HG02981 (cell line): ENCODE measurements around the gene GRIPAP1.
"Not testable (repeated sequence)": the region's sequence is repeated elsewhere in the genome, so short reads cannot be mapped to it uniquely, and the experiment has no call there.

Experiments
- ATAC-seq: cut with Tn5 transposase; IDR thresholded peaks from one replicate; pipeline ENCODE4 v1.9.1; 2021; ENCODE audit warnings: mild to moderate bottlenecking, moderate library complexity; ENCODE audit not compliant: unreplicated experiment

Gene GRIPAP1

DNA sequence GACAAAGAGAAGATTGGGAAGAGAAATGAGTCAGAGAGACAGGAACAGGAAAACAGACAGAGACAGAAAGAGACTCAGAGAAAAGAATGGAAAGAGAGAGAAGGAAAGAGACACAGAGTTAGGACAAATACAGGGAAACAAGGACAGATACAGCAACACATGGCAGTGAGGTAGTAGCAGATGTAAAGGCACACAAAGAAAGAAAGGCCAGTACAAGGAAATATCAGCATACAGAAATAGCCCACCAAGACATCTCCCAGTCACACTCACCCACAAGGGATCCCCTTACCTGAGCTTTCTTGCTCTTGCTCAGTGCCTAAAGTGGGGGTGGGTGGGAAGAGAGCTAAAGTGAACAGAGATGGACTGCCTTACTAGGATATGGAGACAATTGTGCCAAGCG lies 4.2 kb downstream of the GRIPAP1 start:
- ATAC-seq = no peak

GRCh38 chrX:48997455-48997854 lies 4.6 kb downstream of the GRIPAP1 start:
- no peak for ATAC-seq

- ATAC-seq = no peak
These were observed 5.1 kb downstream of the GRIPAP1 start for GRCh38 chrX:48996969-48997368.

DNA sequence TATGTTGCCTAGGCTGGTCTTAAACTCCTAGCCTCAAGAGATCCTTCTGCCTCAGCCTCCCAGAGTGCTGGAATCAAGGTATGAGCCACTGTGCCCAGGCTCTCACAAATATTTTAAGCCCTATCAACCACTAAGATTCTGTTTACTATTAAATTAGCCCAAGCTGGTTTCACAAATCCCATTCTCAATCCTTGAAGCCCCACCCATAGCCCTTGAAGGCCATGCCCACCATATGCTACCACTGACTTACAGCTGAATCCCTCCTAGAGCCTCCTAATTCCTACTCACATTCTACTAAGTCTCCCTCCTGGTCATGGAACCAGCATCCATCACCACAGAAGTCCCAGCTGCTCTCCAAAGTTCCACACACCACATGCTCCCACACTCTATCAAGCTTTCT lies 9.7 kb downstream of the GRIPAP1 start:
- ATAC-seq = no peak

DNA sequence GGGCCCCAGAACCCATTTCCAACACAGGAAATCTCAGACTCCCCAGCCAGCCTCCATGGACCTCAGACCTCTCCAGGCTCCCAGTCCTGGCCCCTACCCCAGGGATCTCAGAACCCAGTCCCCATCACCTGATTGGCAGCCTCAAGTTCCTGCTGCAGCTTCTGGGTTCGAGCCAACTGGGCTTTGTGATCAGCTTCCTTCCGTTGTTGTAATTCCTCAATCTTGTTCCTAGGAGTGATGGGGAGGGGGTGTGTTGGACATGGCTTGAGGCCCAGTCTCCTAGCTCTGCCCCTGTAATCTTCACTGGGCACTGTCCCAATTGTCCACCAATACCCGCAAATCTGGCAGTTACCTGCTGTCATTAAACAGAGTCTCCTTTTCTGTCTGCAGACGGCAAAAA lies 12.6 kb downstream of the GRIPAP1 start:
- ATAC-seq = no peak

- no peak for ATAC-seq
These were observed 18.2 kb downstream of the GRIPAP1 start for GRCh38 chrX:48983896-48984295.

- no peak for ATAC-seq
These were observed 19.0 kb downstream of the GRIPAP1 start for GRCh38 chrX:48983081-48983480.

GRCh38 chrX:48981178-48981577 lies 20.9 kb downstream of the GRIPAP1 start:
- no peak for ATAC-seq

DNA sequence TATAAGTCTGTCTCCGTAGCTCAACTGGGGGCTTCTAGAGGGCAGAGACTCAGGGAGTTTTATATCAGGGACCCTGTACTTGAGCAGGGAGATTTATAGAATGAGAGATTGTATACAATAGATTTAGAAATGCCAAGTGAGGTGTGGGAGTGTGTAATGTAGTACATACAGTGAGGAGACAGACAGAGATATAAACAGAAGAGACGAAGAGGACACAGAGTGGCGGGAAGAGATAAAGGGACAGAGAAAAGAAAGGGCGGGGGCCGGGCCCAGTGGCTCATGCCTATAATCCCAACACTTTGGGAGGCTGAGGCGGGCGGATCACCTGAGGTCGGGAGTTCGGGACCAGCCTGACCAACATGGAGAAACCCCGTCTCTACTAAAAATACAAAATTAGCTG lies 21.7 kb downstream of the GRIPAP1 start:
- ATAC-seq = not testable (repeated sequence)

DNA sequence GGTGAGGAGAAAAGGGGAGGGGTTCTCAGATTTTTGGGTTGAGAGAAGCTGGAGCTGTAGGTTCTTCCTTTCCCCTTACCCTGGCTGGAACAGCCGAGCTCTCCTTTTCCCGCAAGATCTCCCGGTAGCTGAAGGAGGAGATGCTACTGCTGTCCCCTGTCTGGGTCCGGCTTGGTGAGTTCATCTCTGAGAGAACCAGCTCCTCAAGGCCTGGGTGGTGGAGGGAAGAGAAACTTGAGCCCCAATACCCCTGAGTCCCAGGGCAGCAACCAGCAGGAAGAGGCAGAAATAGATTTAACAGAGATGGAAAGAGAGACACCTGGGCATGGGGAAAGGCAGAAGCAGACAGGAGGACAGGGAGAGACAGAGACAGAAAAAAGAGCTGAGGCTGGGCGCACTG lies 23.8 kb downstream of the GRIPAP1 start:
- ATAC-seq = no peak

- ATAC-seq = no peak
These were observed 26.0 kb downstream of the GRIPAP1 start for GRCh38 chrX:48976086-48976485.

DNA sequence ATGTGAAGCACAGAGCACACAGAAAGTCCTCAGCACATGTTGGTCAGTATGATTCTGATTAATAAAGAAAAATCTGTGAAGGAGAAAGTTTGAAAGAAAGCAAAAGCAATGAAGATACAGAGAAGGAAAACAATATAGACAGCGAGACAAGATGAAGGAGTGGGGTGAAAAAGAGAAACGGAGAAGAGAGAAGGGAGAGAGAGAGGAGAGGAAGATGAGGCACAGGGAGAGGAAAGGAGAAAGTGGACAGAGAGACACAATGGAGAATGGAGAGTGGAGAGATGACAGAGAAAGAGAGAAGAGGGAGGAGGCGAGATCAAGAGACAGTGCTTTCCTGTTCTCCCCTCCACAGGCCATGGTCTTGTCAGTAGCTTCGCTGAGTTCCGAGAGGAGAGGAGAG lies 26.5 kb downstream of the GRIPAP1 start:
- ATAC-seq = no peak

DNA sequence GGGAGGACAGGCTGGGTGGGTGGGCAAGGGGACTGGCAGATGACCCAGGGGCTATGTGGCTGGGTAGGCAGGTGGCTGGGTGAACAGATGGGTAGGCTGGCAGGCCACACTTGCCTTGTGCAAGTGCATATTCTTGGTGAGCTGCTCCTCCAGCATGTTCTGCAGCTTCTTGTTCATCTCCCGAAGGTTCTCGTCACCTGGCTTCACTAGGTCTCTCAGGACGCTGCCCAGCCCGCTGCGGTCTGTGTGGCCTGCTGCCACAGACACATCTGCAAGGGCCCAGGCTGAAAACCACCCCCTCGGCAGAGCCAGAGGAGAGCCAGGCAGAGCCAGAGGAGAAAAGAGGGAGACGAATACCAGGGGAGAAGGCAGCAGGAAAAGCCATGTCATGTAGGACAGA lies 27.0 kb downstream of the GRIPAP1 start:
- ATAC-seq = no peak

DNA sequence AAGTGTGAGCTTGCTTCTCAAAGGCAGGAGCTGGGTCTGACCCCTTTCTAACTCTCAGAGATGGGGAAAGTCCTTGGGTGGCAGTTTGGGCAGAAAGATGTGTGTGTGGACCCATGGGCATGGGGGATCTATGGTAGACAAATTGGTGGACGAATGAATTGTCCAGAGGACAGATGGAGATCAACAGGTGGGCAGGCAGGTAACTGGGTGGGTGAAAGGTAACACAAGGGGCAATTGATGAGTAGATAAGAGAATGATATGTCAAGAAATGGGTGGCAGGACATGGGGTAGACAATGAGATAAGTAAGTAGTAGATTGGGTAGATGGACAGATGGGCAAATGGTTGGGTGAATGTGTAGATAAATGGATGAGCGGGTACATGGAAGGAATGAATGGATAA lies 27.5 kb downstream of the GRIPAP1 start:
- no peak for ATAC-seq

- ATAC-seq = no peak
These were observed 28.0 kb downstream of the GRIPAP1 start for GRCh38 chrX:48974033-48974432.

DNA sequence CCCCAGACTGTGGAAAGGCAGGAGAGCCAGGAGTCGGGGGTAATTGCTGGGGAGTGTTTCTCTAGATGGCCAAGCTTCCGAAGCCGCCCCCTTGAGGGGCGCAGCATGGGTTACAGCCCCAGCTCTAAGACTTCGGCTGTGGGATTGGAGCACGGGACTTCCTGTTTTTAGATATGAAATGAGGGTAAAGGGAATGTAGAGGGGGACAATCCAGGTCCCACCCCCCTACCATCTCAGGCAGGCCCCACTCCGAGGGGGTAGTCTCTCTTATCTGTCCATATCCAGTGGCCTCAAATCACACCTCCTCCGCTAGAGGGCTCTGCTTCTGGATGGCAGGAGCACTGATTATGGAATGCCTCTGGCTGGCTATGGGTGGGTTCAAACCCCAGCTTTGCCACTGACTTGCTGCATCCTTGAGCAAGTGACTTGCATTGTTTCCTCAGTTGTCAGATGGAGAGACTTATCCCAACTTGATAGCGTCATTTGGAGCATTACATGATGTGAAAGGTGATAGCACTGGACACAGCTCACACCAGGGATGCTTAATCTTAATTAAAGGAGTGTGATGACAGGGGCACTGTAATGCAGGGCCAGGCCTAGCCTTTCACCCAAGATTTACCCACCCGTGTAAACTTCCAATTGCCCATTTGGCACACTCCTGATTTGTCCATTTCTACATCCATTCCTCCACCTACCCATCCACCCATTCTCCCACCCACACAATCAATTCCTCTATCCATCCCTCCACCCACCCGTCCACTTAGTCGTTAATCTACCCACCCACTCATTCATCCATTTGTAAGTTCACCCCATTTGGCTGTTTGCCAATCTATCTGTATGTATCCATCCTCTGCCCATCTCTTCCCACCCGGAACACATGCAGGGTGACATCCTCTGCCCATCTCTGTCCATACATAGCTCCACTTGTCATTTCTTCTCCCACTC lies 29.6 kb downstream of the GRIPAP1 start:
- no peak for ATAC-seq

DNA sequence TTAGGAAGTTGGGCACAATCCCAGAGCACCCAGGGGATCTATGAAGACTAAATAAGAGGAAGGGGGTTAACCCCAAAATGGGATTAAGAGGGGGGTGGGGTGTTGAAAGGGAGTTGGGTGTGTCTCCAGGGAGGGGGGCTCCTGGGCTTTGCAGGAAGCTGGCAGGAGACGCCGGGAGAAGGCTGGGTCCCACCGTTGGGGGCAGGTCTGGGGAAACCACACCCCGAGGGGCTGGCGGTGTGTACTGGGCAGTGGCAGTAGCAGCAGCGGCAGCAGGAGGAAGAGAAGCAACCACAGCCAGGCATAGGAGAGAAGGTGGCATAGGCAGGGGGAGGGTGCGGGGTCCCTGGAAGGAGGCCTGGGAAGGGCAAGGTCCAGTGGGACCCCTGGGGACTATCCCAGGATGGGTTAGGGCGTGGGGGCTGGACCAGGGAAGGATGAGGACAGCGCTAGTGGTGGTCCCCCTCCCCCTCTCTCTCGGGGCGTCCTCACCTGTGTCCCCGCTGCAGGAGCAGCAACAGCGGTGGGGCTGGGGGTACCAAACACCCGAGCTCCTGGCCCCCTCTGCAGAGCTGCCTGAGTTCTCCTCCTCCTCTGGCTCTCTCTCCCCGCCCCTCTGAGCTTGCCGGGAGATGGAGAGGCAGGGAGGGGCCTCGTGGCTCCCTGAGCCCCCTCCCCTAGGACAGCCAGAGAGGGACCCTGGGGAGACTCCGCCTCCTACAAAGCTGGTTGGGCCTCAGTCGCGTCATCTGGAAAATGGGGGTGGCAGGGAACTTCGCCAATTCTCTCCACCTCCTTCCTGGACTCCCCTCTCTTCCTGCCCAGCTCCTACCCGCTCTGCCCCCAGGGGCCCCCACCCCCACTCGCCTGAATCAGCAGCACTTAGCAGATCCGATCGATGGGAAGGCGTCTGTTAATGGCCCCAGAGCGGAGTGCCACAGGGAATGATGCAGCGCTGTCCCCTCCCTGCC lies 30.5 kb downstream of the GRIPAP1 start, which contains the start of gene KCND1:
Gene KCND1, minus strand, starts transcription at position 596 of the 971 bp plus-strand sequence. CDS start 1,573 bp downstream, outside the sequence.
- ATAC-seq = no peak

DNA sequence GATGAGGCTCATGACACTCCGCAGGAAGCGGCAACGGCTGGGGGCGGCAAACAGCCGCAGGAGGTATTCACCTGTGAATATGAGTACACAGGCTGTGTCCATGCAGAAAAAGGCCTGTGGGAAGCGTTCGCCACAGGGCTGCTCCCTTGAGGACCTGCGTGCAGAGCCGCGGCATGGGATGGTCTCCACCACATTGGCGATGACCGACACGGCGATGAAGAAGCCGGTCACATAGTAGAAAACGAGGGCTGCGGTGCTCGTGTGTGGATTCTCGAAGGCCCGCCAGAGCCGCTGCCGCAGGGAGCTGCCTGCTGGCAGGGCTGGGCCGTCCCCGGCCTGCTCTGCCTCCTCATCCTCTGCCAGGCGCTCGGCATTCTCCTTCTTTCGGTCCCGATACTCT lies 32.6 kb downstream of the GRIPAP1 start:
- no peak for ATAC-seq

DNA sequence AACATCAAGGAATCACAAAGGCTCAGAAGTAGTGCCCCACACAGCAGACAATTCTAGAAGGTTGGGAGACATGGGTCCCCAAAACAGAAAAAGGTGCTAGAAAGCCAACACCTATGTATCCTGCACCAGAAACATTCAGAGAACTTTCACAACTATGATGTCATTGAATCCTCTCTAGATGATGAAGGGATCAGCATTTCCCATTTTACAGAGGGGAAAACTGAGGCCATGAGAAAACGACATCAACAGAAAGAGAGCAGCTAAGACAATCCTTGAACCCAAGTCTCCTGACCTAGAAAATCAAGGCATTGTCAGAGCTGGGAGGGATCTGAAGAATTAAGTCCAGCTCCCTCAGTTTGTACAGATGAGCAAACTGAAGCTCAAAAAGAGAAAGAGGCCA lies 33.7 kb downstream of the GRIPAP1 start:
- no peak for ATAC-seq

- ATAC-seq = no peak
These were observed 35.1 kb downstream of the GRIPAP1 start for GRCh38 chrX:48966796-48967579.

- ATAC-seq = no peak
These were observed 36.1 kb downstream of the GRIPAP1 start for GRCh38 chrX:48965959-48966358.
